HG02840 (cell line): ENCODE results near the gene PDE1A.

ENCODE experiments used
- ATAC-seq: cut with Tn5 transposase; IDR thresholded peaks from one replicate; pipeline ENCODE4 v1.9.1; 2021; ENCODE audit warnings: mild to moderate bottlenecking, moderate library complexity, moderate number of reproducible peaks; ENCODE audit not compliant: unreplicated experiment, low FRiP score

The PDE1A gene

GRCh38 chr2:182359990-182360662 is 66.7 kb downstream of the PDE1A start:
- no peak for ATAC-seq

GRCh38 chr2:182359027-182359989 is 67.5 kb downstream of the PDE1A start:
- ATAC-seq, result no peak

- no peak for ATAC-seq
Measured at GRCh38 chr2:182358601-182359000, 68.2 kb downstream of the PDE1A start.

- ATAC-seq, result no peak
Measured at GRCh38 chr2:182355815-182356214, 71.0 kb downstream of the PDE1A start.

DNA sequence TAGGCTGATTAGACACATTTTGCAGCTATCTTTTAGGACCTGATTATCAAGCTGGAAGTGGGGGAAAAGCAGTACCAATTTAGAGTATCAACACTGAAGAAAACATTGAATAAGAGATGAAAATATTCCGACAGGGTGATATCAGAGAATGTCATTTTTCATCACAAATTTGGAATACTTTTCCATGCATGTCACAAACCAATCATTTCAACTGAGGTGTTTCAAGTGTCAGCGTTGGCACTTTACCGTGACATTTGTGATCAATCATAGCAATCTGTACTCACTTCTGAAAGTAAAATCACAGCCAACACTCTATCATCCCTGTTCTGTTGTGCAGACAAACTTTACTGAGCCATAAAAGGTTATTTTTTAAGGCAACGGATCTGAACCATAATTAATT is 75.4 kb downstream of the PDE1A start:
- ATAC-seq, result no peak

- no peak for ATAC-seq
Measured at GRCh38 chr2:182349268-182349667, 77.6 kb downstream of the PDE1A start.

DNA sequence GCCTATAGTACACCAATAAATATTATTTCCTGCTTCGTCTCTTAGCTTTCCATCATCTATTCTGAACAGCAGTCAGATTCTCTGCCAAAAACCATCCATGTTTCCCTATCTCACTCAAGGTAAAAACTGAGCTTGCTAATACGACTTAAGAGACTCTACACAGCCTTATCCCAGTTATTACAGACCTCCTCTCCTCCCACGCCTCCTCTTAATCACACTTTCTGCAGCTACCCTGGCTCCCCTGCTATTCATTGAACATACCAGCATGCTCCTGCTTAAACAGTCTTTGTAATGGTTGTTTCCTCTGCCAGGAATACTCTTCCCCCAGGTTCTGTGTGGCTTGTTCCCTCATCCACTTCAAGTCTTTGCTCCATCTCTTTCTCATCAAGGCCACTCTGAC is 81.5 kb downstream of the PDE1A start:
- no peak for ATAC-seq

- ATAC-seq, result no peak
Measured at GRCh38 chr2:182330451-182331305, 96.2 kb downstream of the PDE1A start.

DNA sequence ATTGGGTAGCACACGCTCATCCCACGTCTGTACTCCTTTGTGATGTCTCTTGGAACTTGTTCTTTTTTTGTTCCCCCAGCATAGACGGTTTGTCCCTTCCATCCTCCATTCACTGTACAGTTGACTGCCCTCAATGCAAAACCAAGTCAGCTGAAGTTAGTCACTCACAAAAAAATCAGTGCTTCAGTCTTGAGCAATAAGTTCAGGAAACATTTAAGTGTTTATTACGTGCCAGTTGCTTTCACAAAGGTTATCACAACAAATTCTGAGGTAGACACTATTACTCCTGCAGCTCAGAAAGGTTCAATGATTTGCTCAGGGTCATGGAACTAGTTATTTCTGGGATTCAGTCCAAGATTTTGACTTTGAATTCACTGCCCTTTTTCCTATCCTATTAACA is 102.2 kb downstream of the PDE1A start:
- no peak for ATAC-seq

- ATAC-seq, result no peak
Measured at GRCh38 chr2:182321096-182321495, 105.7 kb downstream of the PDE1A start.

- ATAC-seq, result no peak
Measured at GRCh38 chr2:182319556-182320505, 107.0 kb downstream of the PDE1A start.

DNA sequence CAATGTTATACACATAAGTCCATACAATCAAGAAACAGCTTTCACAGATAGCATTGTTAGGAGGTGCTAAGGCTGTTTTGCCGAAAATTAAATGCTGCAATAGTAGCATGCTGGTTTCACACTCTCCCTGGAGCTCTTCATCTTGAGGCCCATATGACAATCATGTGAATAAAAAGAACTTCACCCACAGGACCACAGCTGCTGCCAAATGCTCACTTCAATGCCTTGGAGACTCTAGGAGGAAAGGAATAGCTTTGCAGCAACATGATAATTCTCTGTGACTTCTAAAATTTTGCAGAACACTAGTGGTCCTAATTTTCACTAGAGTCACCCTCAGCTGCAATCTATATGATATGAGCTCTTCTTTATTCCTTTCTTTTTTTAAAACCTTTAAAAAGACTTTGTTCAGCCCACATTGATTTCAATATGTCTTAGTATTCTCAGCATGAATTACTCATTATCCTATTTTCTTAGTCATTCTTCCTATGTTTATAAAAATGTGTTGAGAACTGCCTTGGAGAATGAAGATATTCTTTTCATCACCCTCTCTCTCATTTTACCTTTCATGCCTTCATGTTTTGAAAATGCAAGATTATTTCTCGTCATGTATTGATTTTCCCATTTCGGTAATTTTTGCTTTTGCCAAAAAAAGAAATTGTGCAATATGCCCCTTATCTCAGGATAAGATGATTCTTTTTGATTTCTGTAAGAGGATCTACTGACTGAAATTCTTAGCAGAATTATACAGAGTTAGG is 108.2 kb downstream of the PDE1A start:
- no peak for ATAC-seq

- no peak for ATAC-seq
Measured at GRCh38 chr2:182316950-182317349, 109.9 kb downstream of the PDE1A start.

- no peak for ATAC-seq
Measured at GRCh38 chr2:182302972-182303371, 123.9 kb downstream of the PDE1A start.

GRCh38 chr2:182302174-182302573 is 124.7 kb downstream of the PDE1A start:
- no peak for ATAC-seq

DNA sequence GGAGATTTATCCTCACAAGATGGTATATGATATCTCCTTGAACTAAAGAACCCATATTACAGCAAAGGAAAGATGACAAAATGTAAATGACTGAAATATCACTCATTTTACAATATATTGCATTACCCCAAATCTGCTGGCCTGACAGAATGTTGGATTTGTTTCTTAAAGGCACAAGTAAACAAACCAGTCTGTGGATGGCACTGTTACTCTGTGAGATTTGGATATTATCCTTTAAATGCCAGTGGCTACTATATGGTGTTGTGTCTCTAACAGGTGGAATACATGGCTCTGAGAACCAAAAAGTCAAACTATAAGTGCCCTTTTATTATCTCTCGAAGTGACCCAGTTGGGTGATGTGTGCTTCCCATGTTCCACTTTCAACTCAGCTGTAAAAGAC is 125.7 kb downstream of the PDE1A start:
- ATAC-seq, result no peak

DNA sequence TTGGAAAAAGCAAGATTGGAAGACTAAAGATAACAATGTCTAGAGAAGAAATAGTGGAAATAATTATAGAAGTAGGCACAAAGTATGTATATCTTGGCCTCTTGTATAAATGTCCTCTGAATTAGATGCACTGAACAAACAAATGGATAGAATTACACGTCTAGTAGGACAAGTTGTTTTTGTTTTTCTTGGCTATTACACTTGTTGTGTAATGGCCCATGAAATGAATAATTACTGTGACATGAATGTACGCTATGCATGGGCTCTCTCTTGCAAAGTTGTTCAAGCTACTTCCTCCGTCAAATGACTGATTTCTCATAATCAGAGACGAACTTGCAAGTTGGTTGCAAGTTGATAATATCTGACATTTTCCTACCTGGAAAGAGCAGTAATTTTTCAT is 126.2 kb downstream of the PDE1A start:
- ATAC-seq, result no peak

GRCh38 chr2:182299632-182300031 is 127.2 kb downstream of the PDE1A start:
- ATAC-seq, result no peak

DNA sequence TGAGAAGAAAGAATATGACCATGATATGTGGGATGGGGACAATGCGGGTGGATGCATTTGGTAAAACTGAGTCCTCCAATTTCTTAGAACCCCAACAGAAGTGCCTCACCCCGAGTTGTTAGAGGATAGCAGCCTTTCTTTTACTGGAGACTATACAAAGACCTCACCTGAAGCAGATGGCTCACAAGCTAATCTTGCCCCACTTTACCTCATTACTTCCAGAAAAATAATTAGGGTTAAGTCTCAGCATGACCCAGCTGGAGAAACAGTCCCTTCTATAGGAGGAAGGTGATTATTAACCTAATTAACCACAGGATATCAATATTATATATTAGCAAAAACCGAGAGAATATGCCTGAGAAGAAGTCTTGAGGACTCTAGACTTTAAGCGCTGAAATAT is 128.4 kb downstream of the PDE1A start:
- no peak for ATAC-seq
